ENCODE results near the gene ACOT11. TPM values are rescaled to one million over a fixed set of nuclear protein-coding genes. Genes with fewer than 3 reads are reported as not detected.

ACOT11 gene
- total and polyA plus RNA-seq, 12 donors: 25.8 to 77.2 (median 54.7) TPM

- intact Hi-C loops (cut with DNase I): loop anchor here in 3 of 10 donors (5.0 kb wide), 1 partner anchor 35 kb away; the partner anchor contains the start of gene ACOT11 (in 3 of the 3)
- Histone ChIP-seq H3K9me3 (no peaks in the 10 kb centered on the region), H3K4me1 (peaks cover 12 to 89% (median 63%) of the 10 kb centered on the region in 9 donors), H3K36me3 (peaks cover 0 to 5% (median 0%) of the 10 kb centered on the region in 9 donors), H3K27ac (peak overlapping the region; percentile 65 to 93 (median 87)), H3K27me3 (no peaks in the 10 kb centered on the region), H3K4me3 (no peak overlapping the region)
- no peak for DNase-seq
- WGBS, 2 donors: 60 to 77% methylated on average over 19 of the region's 19 CpGs
- peak in 1 of 8 donors; percentile 16 for ATAC-seq
- TF ChIP-seq CTCF (IDR thresholded peaks at IDR 0.05): no peak
These were observed 34.7 kb downstream of the ACOT11 start for GRCh38 chr1:54582566-54583306.

- H3K4me1 ChIP-seq: peaks cover 7 to 86% (median 57%) of the 10 kb centered on the region in 9 donors
- no peak overlapping the region for H3K4me3 ChIP-seq
- no peaks in the 10 kb centered on the region for H3K27me3 ChIP-seq
- no peak for TF ChIP-seq CTCF (IDR thresholded peaks at IDR 0.05)
- WGBS, 2 donors: 50 to 65% methylated on average over 3 of the region's 3 CpGs
- DNase-seq (no peak), ATAC-seq (no peak)
- H3K9me3 ChIP-seq: no peaks in the 10 kb centered on the region
- intact Hi-C loops (cut with DNase I): loop anchor here in 3 of 10 donors (5.0 kb wide), 1 partner anchor 36 kb away; the partner anchor contains the start of gene ACOT11 (in 3 of the 3)
- H3K36me3 ChIP-seq: peaks cover 0 to 9% (median 0%) of the 10 kb centered on the region in 9 donors
- peak overlapping the region in 9 of 10 donors; percentile 65 to 93 (median 87) for H3K27ac ChIP-seq
These were observed 35.3 kb downstream of the ACOT11 start for GRCh38 chr1:54583307-54583686.

- intact Hi-C loops (cut with DNase I): loop anchor here in 3 of 10 donors (5.0 kb wide), 1 partner anchor 37 kb away; the partner anchor contains the start of gene ACOT11 (in 3 of the 3)
- no peak for TF ChIP-seq CTCF (IDR thresholded peaks at IDR 0.05)
- Histone ChIP-seq H3K4me3 (no peak overlapping the region), H3K27ac (peak overlapping the region; percentile 31 to 93 (median 84)), H3K9me3 (no peaks in the 10 kb centered on the region), H3K4me1 (peaks cover 4 to 81% (median 53%) of the 10 kb centered on the region in 9 donors), H3K27me3 (no peaks in the 10 kb centered on the region), H3K36me3 (peaks cover 0 to 14% (median 0%) of the 10 kb centered on the region in 9 donors)
- DNase-seq (no peak), ATAC-seq (no peak)
- 54 to 71% methylated on average over 2 of the region's 2 CpGs for WGBS, 2 donors
These were observed 35.8 kb downstream of the ACOT11 start for GRCh38 chr1:54583871-54584270.

- no peaks in the 10 kb centered on the region for H3K27me3 ChIP-seq
- H3K27ac ChIP-seq: peak overlapping the region; percentile 56 to 93 (median 84)
- H3K4me1 ChIP-seq: peaks cover 4 to 74% (median 48%) of the 10 kb centered on the region in 9 donors
- TF ChIP-seq CTCF (IDR thresholded peaks at IDR 0.05): no peak
- no peak for ATAC-seq
- no peaks in the 10 kb centered on the region for H3K9me3 ChIP-seq
- intact Hi-C loops (cut with DNase I): loop anchor here in 3 of 10 donors (5.0 kb wide), 1 partner anchor 37 kb away; the partner anchor contains the start of gene ACOT11 (in 3 of the 3)
- no peak for DNase-seq
- WGBS, 2 donors: 83 to 88% methylated on average over 17 of the region's 17 CpGs
- peaks cover 0 to 16% (median 0%) of the 10 kb centered on the region in 9 donors for H3K36me3 ChIP-seq
- H3K4me3 ChIP-seq: no peak overlapping the region
These were observed 36.5 kb downstream of the ACOT11 start for GRCh38 chr1:54584575-54584974.

Measured in heart right ventricle (tissue), 16 donors.